Astrocyte of the spinal cord (primary cell): ENCODE data around the gene GOLGA2.
A peak's percentile ranks its signal among the peaks of the same experiment; 100 is the strongest.

Experiments
- DNase-seq: peaks from one replicate; pipeline ENCODE4 v3.0.0; 2011; ENCODE audit warnings: low read depth, low spot score
- H3K4me3 ChIP-seq: 2 replicates; pipeline ENCODE4 v1.5.1; 2011; ENCODE audit warnings: low read depth, mild to moderate bottlenecking, low read length, moderate library complexity
- CTCF ChIP-seq: IDR thresholded peaks from 2 replicates; pipeline ENCODE4 v1.5.1; 2012; ENCODE audit warnings: low read depth, mild to moderate bottlenecking, low read length, inconsistent platforms
- in situ Hi-C: cut with HindIII; loops from 2 replicates; pipeline ENCODE4 v1.10.0; 2017; ENCODE audit warnings: low sequenced_read_pairs

Gene GOLGA2

GRCh38 chr9:128258326-128258725, 17.5 kb downstream of the GOLGA2 start:
- TF ChIP-seq CTCF: no peak
- in situ Hi-C loops: no loop called here
- no peak overlapping the region for H3K4me3 ChIP-seq
- DNase-seq: no peak

GRCh38 chr9:128257907-128258306, 17.9 kb downstream of the GOLGA2 start:
- TF ChIP-seq CTCF: no peak
- DNase-seq: no peak
- H3K4me3 ChIP-seq: no peak overlapping the region
- in situ Hi-C loops: no loop called here

- TF ChIP-seq CTCF: no peak
- H3K4me3 ChIP-seq: no peak overlapping the region
- DNase-seq: no peak
- in situ Hi-C loops: no loop called here
These were observed 18.6 kb downstream of the GOLGA2 start for GRCh38 chr9:128257086-128257825.

- in situ Hi-C loops: no loop called here
- H3K4me3 ChIP-seq: no peak overlapping the region
- TF ChIP-seq CTCF: peak; percentile 97
- DNase-seq: peak; percentile 43
These were observed 20.7 kb downstream of the GOLGA2 start for GRCh38 chr9:128254855-128255759.

- in situ Hi-C loops: no loop called here
- no peak for DNase-seq
- no peak overlapping the region for H3K4me3 ChIP-seq
- no peak for TF ChIP-seq CTCF
These were observed 21.4 kb downstream of the GOLGA2 start for GRCh38 chr9:128254362-128254761.

- no peak for TF ChIP-seq CTCF
- H3K4me3 ChIP-seq: no peak overlapping the region
- DNase-seq: no peak
- in situ Hi-C loops: no loop called here
These were observed 21.8 kb downstream of the GOLGA2 start for GRCh38 chr9:128253991-128254346.
